Thyroid gland (tissue), 4 donors: ENCODE measurements around the gene ALOX12. TPM values are rescaled to one million over a fixed set of nuclear protein-coding genes. Genes with fewer than 3 reads are reported as not detected.
"Not testable (repeated sequence)": the region's sequence is repeated elsewhere in the genome, so short reads cannot be mapped to it uniquely, and the experiment has no call there.

ENCODE experiments used
- DNase-seq, 2 donors: peaks; one replicate each; pipeline ENCODE4 v3.0.0-alpha.2; 2019
- H3K27ac ChIP-seq, 3 donors: fragments of 200-600 bp; sonication (generic); 1 replicate in 2 of 3; 2 replicates in 1 of 3; pipeline ENCODE4 v1.5.1; 2016 to 2019; ENCODE audit warnings: mild to moderate bottlenecking in 1 of 3, moderate library complexity in 1 of 3
- H3K27me3 ChIP-seq: fragments of 200-600 bp; sonication (generic); one replicate; pipeline ENCODE4 v1.5.1; 2019
- H3K36me3 ChIP-seq, 2 donors: fragments of 200-600 bp; sonication (generic); one replicate each; pipeline ENCODE4 v1.5.1; 2016 to 2019
- H3K4me1 ChIP-seq, 2 donors: fragments of 200-600 bp; sonication (generic); one replicate each; pipeline ENCODE4 v1.5.1; 2017 to 2019
- H3K4me3 ChIP-seq, 3 donors: fragments of 200-600 bp; sonication (generic); replicated peaks in 1 of 3; 1 replicate in 2 of 3; 2 replicates in 1 of 3; pipeline ENCODE4 v1.5.1; 2016; ENCODE audit warnings: mild to moderate bottlenecking in 1 of 3
- H3K9me3 ChIP-seq: fragments of 200-600 bp; sonication (generic); one replicate; pipeline ENCODE4 v1.5.1; 2017
- POLR2A ChIP-seq, 2 donors: fragments of 450-650 bp; IDR thresholded peaks; one replicate each; pipeline ENCODE4 v1.6.1; 2017; ENCODE audit warnings: antibody characterized with exemption in 2 of 2, mild to moderate bottlenecking in 2 of 2, moderate library complexity in 1 of 2
- WGBS, 2 donors: methylation state at CpG; one replicate each; pipeline ENCODE4 v1.1.5; 2017; 5-methylcytosine and 5-hydroxymethylcytosine counted together
- intact Hi-C: fragments of 100-400 bp; cut with DNase I; formaldehyde crosslinking; loops from one replicate; pipeline ENCODE4 v1.15.1; 2023
- total RNA-seq, 4 donors: library from RNA; depleted of rRNA; stranded (reverse); fragments of >200 nt; gene quantifications; one replicate each; pipeline ENCODE4 v1.2.3, GENCODE V29; 2016
- TF ChIP-seq, protein P1 (sequence below), 6 experiments: fragments of 200-600 bp in 3 of 6; fragments of 450-650 bp in 3 of 6; sonication (generic) in 3 of 6; IDR thresholded peaks; one replicate each; pipeline ENCODE4 v1.5.1; 2016 to 2019; ENCODE audit warnings: antibody characterized with exemption in 6 of 6, mild to moderate bottlenecking in 2 of 6, inconsistent platforms in 1 of 6, moderate library complexity in 1 of 6

Gene ALOX12
- total RNA-seq, 4 donors from 2014 or later: not detected

GRCh38 chr17:7045492-7046126, 49.8 kb downstream of the ALOX12 start:
- DNase-seq: peak in 1 of 2 donors; percentile 29
- H3K27me3 ChIP-seq: no peaks in the 10 kb centered on the region
- no peaks in the 10 kb centered on the region for H3K9me3 ChIP-seq
- H3K4me3 ChIP-seq: no peak overlapping the region
- TF ChIP-seq POLR2A (IDR thresholded peaks at IDR 0.05): no peak
- TF ChIP-seq, protein P1, sequence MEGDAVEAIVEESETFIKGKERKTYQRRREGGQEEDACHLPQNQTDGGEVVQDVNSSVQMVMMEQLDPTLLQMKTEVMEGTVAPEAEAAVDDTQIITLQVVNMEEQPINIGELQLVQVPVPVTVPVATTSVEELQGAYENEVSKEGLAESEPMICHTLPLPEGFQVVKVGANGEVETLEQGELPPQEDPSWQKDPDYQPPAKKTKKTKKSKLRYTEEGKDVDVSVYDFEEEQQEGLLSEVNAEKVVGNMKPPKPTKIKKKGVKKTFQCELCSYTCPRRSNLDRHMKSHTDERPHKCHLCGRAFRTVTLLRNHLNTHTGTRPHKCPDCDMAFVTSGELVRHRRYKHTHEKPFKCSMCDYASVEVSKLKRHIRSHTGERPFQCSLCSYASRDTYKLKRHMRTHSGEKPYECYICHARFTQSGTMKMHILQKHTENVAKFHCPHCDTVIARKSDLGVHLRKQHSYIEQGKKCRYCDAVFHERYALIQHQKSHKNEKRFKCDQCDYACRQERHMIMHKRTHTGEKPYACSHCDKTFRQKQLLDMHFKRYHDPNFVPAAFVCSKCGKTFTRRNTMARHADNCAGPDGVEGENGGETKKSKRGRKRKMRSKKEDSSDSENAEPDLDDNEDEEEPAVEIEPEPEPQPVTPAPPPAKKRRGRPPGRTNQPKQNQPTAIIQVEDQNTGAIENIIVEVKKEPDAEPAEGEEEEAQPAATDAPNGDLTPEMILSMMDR (IDR thresholded peaks at IDR 0.05): peak; percentile 25 to 95 (median 76)
- peak overlapping the region; percentile 76 to 96 (median 90) for H3K27ac ChIP-seq
- intact Hi-C loops: no loop called here
- H3K4me1 ChIP-seq: peaks cover 22 to 42% of the 10 kb centered on the region in 2 donors
- 32 to 41% methylated on average over 4 to 5 of the region's 5 CpGs for WGBS, 2 donors
- H3K36me3 ChIP-seq: no peaks in the 10 kb centered on the region

DNA sequence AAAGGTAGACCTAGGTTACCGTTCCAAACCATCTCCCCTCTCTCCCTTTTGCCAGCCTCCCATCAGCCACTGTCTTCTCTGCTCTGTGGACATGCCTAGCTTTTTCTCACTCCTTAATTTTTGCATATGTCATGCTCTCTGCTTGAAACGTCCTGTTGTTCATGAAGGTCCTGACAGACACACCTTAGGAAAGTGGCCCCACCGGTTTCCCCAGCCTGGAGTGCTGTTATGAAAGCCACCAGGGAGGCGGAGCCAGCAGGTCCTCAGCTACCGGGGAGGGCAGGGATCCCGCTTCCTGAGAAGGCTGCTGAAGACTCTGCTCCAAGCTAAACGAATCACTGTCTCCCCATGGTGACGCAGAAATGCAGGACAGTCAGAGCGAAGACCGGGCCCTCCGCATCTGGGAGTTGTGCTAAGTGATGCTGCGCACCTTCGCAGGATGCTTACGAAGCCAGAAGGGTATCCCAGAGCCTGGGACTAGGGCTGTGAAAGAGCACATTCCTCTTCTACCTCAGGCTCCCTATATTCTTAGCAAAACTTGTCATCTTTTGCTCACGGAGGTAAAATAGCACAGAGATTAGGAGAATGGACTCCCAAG, 50.4 kb downstream of the ALOX12 start:
- intact Hi-C loops: no loop called here
- no peaks in the 10 kb centered on the region for H3K36me3 ChIP-seq
- no peaks in the 10 kb centered on the region for H3K9me3 ChIP-seq
- peak; percentile 98 for DNase-seq
- peaks cover 22 to 40% of the 10 kb centered on the region in 2 donors for H3K4me1 ChIP-seq
- H3K4me3 ChIP-seq: peak overlapping the region in 1 of 3 donors; percentile 20
- TF ChIP-seq POLR2A (IDR thresholded peaks at IDR 0.05): peak in 1 of 2 donors; percentile 78
- TF ChIP-seq, protein P1 (IDR thresholded peaks at IDR 0.05): peak in 1 of 6 experiments; percentile 15
- peak overlapping the region; percentile 76 to 96 (median 90) for H3K27ac ChIP-seq
- 12% methylated on average over 14 to 15 of the region's 15 CpGs for WGBS, 2 donors
- no peaks in the 10 kb centered on the region for H3K27me3 ChIP-seq

DNA sequence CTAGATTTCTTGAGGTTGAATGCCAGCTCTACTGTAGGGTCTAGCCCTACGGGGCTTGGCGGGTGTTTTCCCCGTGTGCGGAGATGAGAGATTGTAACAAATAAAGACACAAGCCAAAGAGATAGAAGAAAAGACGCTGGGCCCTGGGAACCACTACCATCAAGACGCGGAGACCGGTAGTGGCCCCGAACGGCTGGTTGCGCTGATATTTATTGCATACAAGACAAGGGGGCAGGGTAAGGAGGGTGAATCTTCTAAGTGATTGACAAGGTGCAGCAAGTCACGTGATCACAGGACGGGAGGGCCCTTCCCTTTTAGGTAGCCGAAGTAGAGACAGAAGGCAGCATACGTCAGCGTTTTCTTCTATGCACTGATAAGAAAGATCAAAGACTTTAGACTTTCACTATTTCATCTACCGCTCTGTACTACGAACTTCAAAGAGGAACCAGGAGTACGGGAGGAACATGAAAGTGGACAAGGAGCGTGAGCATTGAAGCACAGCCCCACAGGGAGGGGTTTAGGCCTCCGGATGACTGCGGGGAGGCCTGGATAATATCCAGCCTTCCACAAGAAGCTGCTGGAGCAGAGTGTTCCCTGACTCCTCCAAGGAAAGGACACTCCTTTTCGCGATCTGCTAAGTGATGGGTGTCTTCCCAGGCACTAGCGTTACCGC, 51.0 kb downstream of the ALOX12 start:
- Histone ChIP-seq H3K4me3 (peak overlapping the region in 1 of 3 donors; percentile 20), H3K4me1 (peaks cover 21 to 39% of the 10 kb centered on the region in 2 donors), H3K27ac (peak overlapping the region; percentile 76 to 96 (median 90))
- 14 to 16% methylated on average over 26 of the region's 26 CpGs for WGBS, 2 donors
- H3K27me3 ChIP-seq, intact Hi-C loops, H3K9me3 ChIP-seq, H3K36me3 ChIP-seq: not testable (repeated sequence)
- TF ChIP-seq POLR2A (IDR thresholded peaks at IDR 0.05): peak in 1 of 2 donors; percentile 41
- peak; percentile 60 to 72 for DNase-seq

- Histone ChIP-seq H3K9me3 (no peaks in the 10 kb centered on the region), H3K27ac (peak overlapping the region; percentile 76 to 96 (median 90)), H3K36me3 (no peaks in the 10 kb centered on the region), H3K4me1 (peaks cover 14 to 31% of the 10 kb centered on the region in 2 donors), H3K4me3 (no peak overlapping the region), H3K27me3 (no peaks in the 10 kb centered on the region)
- WGBS, 2 donors: 85 to 88% methylated on average over 6 of the region's 6 CpGs
- TF ChIP-seq, protein P1 (IDR thresholded peaks at IDR 0.05): no peak
- TF ChIP-seq POLR2A (IDR thresholded peaks at IDR 0.05): no peak
- intact Hi-C loops: no loop called here
- no peak for DNase-seq
Observed at GRCh38 chr17:7047566-7047965, 51.7 kb downstream of the ALOX12 start.

- 84 to 90% methylated on average over 6 of the region's 6 CpGs for WGBS, 2 donors
- no peak overlapping the region for H3K4me3 ChIP-seq
- intact Hi-C loops: no loop called here
- H3K4me1 ChIP-seq: peaks cover 6 to 17% of the 10 kb centered on the region in 2 donors
- no peaks in the 10 kb centered on the region for H3K36me3 ChIP-seq
- no peak for TF ChIP-seq POLR2A (IDR thresholded peaks at IDR 0.05)
- TF ChIP-seq, protein P1 (IDR thresholded peaks at IDR 0.05): no peak
- H3K9me3 ChIP-seq: no peaks in the 10 kb centered on the region
- no peak for DNase-seq
- no peak overlapping the region for H3K27ac ChIP-seq
- no peaks in the 10 kb centered on the region for H3K27me3 ChIP-seq
Observed at GRCh38 chr17:7048968-7049367, 53.1 kb downstream of the ALOX12 start.

DNA sequence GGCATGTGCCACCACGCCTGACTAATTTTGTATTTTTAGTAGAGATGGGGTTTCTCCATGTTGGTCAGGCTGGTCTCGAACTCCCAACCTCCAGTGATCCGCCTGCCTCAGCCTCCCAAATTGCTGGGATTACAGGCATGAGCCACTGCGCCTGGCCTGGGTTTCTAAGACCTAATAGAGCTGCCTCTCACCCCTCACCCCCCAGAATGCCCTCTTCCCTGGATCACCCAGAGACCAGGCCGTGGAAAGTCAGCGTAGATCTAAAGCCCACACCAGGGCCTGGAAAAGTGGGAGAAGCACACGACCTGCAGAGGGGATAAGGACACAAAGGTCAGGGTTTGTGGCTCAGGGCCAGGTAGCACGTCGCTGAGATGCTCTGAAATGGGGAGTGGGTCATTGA, 54.7 kb downstream of the ALOX12 start:
- H3K4me3 ChIP-seq, DNase-seq, H3K27ac ChIP-seq, H3K9me3 ChIP-seq, H3K36me3 ChIP-seq, H3K27me3 ChIP-seq: not testable (repeated sequence)
- 84 to 94% methylated on average over 7 to 8 of the region's 9 CpGs for WGBS, 2 donors
- intact Hi-C loops: loop anchor here (2.0 to 5.0 kb wide), 2 partner anchors 86 to 127 kb away; partner anchors contain the start of gene ASGR1
- H3K4me1 ChIP-seq: peaks cover 6 to 11% of the 10 kb centered on the region in 2 donors
